Adipose tissue (tissue), 3 donors: ENCODE measurements around the gene COA8. TPM values are rescaled to one million over a fixed set of nuclear protein-coding genes. Genes with fewer than 3 reads are reported as not detected.

Experiments
- H3K27ac ChIP-seq: one replicate; pipeline ENCODE4 v1.5.1; 2013; ENCODE audit warnings: low read depth, low read length
- WGBS, 3 donors: extraction: QIAGEN DNeasy Blood & Tissue Kit; methylation state at CpG; one replicate each; pipeline ENCODE4 v1.1.7; 2013; 5-methylcytosine and 5-hydroxymethylcytosine counted together
- polyA plus RNA-seq, 3 donors: library from polyadenylated mRNA; stranded (reverse); fragments of 200-250 nt; gene quantifications; one replicate each; pipeline ENCODE4 v1.2.3, GENCODE V29; 2013
- donor health status: healthy with polysubstance abuse.
- donor health status: Bipolar disorder and iron deficiency.
- donor health status: healthy.

The COA8 gene
- polyA plus RNA-seq, 3 donors, result 49.3 to 67.5 (median 62.8) TPM

DNA sequence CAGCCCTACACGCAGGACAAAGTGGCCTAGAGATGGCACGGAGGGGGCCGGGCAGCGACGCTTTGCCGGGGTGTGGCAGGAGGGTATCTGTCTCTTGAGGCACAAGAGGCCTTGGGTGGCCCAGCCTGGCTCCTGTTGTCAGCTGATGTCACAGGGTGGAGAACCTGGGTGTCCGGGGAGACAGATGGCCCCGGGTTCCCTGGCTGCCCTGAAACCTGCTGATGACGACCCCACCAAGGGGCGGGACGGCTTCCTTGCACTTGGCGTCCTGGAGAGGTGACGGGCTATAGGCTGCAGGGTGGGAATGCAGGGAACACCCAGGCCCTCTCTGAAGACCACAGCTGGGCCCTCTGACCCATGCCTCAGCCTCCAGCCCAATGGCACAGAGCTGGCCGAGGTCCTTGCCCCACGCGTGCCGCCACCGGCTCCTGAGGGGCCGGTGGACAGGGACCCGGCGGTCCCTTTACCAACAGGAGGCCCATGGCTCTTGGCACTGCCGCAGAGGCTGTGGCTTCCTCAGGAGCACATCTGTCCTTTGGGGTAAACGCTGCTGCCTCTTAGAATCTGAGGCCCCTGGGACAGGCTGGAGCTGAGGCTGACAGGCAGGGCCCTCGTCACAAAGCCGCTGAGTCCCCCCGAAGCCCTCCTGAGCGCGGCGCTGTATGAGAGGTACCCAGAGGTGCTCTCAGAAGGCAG, 17.4 kb upstream of the COA8 start:
- no peak overlapping the region for H3K27ac ChIP-seq
- 89 to 90% (median 90%) methylated on average over 29 of the region's 29 CpGs for WGBS, 3 donors

DNA sequence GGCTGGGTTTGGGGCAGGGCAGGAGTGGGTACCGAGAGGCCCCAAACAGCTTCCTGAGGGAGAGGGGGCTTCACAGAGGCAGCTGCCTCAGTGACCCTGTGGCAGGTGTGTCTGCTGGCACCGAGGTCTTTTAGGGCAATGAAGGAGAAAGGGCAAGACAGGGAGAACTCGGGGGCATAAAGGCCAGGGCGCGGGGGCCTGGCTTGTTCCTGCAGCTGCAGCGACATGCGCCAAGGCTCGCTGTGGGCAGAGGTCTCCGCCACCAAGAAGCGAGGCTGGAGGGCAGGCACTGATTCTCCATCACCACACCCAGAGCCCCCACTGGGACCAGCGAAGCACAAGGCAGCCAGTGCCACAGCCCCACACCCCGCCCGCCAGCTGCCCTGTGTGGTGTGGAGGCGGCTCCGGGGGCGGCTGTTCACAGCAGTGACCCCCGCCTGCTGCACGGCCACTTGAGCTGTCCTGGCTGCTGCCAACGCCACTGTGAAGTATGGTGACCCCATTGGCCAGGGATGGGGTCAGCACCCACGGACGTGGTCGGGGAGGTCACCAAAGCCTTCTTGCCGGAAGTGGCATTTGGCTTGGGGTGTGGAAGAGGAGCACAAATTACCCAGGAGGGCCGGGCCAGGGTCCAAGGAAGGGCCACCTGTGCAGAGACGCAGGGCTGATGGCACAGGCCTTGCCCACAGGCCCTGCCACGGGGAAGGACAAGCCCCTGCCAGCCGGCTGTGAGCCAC, 16.7 kb upstream of the COA8 start:
- WGBS, 3 donors, result 72 to 85% (median 85%) methylated on average over 22 to 27 of the region's 27 CpGs
- no peak overlapping the region for H3K27ac ChIP-seq

DNA sequence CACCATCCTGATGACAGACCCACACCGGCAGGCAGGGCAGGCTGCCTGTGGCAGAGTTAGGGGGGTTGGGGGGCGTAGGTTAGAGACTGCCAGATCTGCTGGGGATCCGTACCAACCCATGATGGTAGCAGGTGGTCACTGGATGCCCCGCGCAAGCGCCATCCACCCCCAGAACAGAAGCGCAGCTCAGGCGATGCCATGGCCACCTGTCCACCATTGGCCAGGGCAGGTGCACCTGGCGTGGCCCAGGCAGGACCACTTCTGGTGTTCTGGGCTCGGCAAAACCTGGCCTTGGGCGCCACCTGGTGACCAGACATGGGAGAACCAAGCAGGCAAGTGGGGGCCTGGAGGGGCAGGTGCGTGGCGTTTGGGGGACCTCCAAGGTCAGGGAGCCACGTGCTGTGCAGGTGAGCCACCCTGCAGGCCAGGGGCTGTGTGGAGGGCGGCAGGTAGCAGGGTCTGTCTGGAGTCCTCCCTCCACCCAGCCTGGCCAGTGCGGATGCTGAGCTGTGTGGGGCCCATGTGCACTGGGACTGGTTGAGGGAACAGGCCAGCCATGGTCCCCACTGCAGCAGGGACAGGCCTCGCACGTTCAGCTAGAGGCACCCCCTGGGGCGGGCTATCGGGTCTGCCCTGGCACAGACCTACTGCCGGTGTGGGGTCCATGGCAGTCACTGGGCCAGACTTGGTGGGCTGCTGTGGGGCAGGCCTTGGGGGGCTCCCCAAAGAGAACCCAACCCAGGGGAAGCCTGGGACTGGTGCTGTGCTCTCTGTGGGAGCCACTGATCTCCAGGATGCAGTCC, 15.9 kb upstream of the COA8 start:
- no peak overlapping the region for H3K27ac ChIP-seq
- WGBS, 3 donors, result 21 to 29% (median 23%) methylated on average over 19 to 21 of the region's 21 CpGs

DNA sequence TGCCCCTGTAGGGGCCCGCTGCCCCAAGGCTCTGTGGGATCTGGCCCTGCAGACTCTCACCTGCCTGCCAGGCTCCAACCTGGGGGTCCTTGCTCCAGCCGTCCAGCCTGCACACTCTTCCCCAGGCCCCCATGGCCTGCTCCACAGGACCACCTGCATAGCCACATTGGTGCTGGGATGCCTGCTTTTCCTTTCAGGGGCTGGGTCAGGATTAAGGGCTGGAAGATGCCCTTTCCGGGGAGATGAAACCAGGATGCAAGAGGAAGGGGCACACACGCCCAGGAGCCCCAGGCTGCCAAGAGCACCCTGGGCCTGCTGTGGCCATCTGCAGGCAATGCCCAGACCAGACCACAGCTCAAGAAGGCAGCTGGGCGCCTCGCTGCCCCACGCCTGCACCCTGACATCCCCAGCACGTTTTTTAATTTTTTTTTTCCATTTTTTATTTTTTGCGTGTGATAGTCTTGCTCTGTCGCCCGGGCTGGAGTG, 15.3 kb upstream of the COA8 start:
- H3K27ac ChIP-seq, result no peak overlapping the region
- 83 to 85% (median 84%) methylated on average over 11 of the region's 11 CpGs for WGBS, 3 donors

DNA sequence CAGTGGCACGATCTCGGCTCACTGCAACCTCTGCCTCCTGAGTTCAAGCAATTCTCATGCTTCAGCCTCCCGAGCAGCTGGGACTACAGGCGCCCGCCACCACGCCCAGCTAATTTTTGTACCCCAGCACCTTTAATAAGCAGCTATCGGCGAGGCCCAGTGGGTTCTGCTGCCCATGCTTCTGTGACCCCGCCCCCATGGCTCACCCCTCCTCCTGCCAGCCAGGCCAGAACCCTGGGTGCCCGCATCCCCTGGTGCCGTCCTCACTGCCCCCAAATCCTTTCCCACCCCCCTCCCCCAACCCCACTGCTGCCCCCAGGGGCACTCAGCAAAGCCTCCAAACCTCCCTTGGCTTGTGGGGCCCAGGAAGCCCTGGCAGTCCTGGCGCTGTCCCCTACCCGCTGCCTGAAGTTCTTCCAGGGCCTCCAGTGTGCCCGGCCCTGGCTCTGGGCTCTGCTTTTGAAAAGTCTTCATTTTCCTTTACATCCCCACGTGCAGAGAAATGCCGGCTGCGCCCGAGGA, 14.8 kb upstream of the COA8 start:
- no peak overlapping the region for H3K27ac ChIP-seq
- WGBS, 3 donors, result 88 to 92% (median 89%) methylated on average over 18 of the region's 18 CpGs

DNA sequence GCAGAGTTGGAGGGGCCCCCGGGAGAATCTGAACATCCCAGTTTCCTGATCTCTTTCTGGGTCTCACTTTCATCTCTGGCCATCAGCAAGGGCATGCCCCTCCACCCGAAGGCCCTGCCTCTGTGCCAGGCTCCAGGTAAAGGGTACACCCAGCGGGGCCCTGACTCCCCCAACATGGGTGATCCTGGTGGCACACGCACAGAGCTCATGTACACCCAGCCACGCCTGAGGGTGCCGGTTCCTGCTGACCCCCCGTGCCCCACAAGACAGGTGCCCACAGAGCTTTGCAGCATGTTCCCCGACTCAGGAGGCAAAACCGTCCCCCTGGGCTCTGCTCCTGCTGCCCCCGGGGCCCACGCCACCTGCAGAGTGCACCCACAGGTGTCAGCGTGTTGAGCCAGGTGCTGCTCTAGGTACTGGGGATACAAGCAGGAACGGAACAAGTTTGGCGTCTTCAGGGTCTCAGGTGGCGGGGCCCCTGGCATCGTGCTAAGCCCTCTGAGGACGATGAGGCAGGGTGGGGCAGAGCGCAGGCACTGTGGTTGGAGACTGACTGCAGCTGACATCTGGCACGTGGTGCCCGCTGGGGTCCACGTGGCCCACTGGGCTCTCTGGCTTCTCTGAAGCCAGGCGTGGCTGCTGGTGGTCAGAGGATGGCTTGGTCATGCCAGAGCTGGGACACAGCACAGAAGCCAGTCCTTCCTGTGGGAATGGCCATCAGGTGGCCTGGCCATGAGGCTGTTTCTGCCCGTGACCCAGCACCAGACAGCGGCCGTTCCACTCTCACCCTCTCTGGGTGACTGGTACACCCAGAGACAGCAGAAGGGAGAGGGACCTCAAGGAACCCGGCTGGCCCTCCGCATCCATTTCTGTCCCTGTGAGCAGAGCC, 14.1 kb upstream of the COA8 start:
- WGBS, 3 donors, result 89 to 91% (median 90%) methylated on average over 25 to 27 of the region's 27 CpGs
- no peak overlapping the region for H3K27ac ChIP-seq

DNA sequence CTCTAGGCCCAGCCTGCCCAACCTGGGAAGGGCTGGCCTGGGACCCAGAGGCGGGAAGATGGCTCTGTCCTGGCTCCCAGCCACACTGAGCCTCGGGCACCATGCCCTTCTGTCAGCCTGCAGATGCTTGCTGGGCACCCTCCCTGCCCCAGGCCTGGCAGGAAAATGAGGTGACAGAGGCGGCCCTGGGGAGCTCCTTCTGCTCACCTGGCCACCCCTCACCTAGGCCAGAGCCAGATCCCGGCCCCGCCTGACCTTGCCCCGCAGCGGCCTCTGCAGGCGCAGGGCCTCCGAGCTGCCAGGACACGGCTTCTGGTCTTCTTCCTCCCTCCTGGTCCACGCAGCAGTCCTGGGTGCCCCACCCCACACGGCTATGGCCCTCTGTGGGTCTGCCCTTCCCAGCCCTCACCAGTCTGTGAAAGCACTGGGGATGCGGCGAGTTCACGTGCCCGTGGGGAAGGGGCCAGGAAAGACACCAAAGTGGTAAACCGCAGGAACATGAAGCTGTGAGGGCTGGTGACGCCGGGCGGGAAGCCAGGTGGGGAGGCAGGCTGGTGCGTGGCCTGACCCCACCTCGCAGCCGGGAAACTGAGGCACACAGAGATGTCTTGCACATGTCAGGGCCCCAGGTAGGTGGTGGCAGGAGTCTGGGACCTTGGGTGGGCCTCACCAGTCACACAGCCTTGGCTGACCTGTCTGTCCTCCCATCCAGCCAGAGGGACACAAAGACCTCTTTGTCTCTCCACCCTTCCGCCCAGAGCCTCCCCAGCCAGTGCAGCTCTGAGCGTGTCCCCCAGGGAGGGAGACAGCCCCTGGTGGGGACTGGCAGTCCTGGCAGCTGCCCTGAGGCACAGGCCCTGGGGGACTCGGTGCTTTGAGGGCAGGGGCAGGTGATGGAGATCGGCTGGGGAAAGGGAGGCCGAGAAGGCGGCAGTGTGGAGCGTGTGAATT, 13.1 kb upstream of the COA8 start:
- 75 to 88% (median 84%) methylated on average over 29 to 30 of the region's 30 CpGs for WGBS, 3 donors

DNA sequence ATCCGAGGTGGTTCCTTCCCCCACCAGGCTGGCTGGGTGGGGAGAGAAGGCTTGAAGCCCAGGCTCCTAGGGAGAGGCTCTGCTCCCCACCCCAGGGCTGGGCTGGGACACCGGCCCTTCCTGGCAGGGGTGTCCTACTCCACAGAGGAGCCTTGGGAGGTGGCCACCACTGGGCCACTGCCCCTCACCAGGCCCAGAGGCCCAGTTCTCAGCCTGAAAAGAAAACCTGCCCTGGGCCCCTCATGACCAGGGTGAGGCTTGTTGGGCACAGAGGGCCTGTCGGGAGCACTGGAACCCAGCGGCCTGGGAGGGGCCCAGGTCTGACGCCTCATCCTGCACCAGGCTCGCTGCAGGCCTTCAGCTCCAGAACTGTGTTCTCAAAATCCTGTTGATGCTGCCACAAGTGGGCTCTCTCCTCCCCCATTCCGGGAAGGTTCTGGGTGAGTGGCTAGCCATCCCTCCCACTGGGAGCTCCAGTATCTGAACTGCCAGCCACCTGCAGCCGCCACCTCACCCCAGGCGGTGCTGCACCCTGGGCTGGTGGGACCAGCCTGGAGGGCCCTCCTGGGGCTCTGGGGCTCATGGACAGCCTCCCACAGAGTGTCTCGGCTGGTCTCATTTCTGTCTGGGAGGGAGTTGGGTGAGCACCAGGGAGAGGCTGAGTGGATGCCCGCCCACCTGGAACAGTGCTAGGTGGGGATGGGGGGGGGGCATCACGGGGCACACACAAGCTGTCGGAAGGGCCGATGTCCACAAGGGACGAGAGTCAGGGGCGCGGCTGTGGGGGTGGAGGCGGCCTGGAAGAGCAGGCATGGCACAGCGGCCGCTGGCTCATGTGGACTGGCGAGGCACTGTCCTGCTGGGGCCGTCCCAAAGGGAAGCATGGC, 12.1 kb upstream of the COA8 start:
- WGBS, 3 donors, result 71 to 77% (median 74%) methylated on average over 22 of the region's 22 CpGs
- H3K27ac ChIP-seq, result no peak overlapping the region

More for the DNA sequence above, 13.1 kb upstream of the COA8 start:
- H3K27ac ChIP-seq, result no peak overlapping the region

DNA sequence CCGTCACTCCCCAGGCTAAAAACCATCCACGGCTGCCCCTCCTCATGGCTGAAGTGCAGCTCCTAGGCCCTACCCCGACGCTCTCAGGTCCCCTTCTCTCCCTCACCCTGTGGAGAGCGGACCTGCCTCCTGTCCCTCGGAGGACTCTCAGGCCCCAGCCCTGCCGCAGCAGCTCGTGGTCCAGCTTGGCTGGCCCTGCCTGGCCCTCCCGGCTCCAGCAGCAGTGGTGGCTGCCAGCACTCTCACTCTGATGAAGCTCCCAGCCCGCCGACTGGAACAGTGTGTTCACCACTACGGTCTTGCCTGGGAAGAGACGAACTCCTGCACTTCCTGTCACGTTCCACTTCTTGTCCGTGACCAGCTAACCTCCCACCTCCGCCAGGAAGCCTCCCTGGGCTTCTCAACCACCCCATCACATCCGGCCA, 11.4 kb upstream of the COA8 start:
- 64 to 87% (median 69%) methylated on average over 13 to 17 of the region's 17 CpGs for WGBS, 3 donors
- H3K27ac ChIP-seq, result no peak overlapping the region

DNA sequence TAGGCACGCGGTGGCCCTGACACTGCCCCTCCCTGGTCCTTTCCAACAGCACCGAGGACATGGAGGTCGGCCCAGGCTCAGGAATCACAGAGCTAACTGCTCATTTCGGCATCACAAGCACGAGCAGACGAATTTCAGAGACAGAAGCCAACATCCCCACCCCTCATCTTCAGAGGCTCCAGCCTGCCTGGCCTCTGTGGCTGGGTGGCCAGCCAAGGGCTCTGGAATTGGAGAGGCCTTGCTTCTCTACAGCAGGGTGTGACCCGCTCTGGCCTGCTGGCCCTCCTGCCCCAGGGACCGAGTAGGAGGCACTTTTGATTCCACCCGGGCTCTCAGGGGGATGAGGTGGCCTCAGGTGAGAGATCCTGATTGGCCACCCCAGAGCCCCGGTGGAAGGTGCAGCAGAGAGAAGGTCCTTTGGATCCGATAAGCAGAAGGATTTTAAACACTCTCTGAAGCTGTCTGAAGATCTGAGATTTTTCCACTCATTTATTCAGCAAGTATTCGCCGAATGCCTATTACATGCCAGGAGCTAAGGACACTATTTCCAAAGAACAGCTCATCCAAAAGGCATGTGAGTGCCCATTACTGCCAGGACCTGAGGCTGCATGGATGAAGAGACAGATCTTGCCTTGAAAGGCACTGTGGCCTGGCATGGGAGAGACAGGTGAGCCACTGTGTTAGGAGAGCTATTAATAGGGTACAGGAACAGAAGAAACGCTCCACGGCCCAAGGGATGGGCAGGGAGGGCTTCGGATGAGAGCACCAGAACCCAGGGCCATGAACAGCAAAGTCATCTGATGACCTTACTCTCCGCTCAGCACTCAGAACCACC, 10.5 kb upstream of the COA8 start:
- H3K27ac ChIP-seq, result no peak overlapping the region
- 63 to 79% (median 71%) methylated on average over 18 of the region's 18 CpGs for WGBS, 3 donors

DNA sequence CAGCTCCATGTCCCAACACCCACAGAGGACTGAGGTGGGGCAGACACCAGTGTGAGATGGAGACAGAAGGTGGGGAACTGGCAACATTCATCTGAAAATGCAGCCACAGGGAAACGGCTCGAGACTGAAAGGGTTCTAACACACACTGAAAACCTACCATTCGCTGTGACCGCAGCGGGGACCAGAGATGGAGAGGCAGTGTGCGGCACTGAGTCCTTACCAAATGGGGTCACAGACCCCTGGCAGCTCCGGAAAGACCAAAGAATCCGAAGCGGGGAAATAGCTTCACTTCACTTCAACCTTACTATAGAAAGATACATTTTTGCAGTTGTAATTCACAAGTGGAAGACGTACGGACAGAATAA, 9.9 kb upstream of the COA8 start:
- no peak overlapping the region for H3K27ac ChIP-seq
- WGBS, 3 donors, result 92 to 94% (median 93%) methylated on average over 11 of the region's 11 CpGs

DNA sequence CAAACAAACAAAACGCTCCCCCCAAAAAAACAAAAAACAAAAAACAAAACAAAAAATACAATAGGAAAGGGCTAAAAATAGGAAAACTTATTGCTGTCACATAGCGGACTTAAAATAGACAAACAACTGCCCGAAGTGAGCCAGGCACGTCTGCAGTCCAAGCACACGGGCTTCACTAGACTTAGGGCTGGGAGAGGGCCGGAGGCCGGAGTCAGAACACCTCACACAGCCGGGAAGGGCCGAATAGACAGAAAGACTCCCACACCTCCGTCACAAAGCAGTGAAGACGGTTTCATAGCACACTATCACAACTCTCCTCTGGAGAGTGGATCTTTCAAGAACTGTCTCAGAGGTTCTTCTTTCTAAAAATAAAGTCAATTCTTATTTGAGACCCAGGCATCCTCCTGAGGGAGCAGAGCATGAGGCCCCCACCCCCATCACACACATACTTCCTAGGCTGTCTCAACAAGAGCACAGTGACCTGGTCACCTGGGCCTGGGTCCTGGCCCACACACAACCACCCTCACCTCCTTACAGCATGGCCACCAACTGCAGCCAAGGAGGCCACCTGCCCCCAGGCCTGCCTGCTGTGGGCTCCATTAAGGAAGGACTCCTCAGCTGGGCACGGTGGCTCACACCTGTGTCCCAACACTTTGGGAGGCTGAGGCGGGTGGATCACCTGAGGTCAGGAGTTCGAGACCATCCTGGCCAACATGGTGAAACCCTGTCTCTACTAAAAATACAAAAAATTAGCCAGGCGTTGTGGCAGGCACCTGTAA, 7.0 kb upstream of the COA8 start:
- WGBS, 3 donors, result 83 to 87% (median 86%) methylated on average over 15 of the region's 15 CpGs

DNA sequence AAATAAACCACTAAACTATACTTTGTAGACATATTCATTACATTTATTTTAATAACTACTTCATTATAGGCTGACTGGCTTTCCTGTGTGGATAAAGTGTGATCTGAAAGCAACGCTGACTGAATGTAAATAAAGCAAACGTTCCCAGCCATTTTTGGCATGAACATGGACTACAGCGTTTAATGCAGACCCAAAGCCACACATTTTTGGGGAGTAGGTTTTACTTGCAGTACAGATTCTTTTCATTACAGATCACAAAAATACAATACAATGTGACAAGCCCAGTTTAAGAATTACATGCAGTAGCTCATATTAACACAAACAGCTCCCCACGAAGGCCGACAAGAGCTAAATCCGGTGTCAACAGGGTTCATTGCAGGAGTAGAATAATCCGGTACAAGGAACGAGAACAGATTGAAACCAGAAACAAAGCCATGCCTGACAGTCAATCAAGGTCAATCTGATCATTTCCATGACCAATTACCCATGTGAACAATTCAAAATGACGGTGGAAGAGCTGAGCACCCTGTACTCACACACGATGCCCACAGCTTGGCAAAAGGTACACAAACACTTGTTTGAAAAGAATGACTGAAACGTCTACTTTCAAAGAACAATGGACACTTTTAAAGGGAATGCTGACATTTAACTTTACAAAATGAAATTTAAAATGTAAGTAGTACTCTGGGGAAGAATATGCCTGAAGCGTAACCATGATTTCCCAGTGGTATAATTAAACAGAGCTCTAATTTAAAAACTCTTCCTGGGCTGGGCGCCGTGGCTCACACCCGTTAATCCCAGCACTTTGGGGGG, 5.6 kb upstream of the COA8 start:
- no peak overlapping the region for H3K27ac ChIP-seq
- WGBS, 3 donors, result 47 to 73% (median 65%) methylated on average over 15 of the region's 15 CpGs

More for the DNA sequence above, 7.0 kb upstream of the COA8 start:
- no peak overlapping the region for H3K27ac ChIP-seq
